Astrocyte (in vitro differentiated cells and primary cell): ENCODE results near the gene ACTRT2. TPM values are rescaled to one million over a fixed set of nuclear protein-coding genes. Genes with fewer than 3 reads are reported as not detected.

Experiments used
- DNase-seq: peaks from one replicate; pipeline ENCODE4 v3.0.0-alpha.2; 2010; ENCODE audit warnings: low read depth
- FAIRE-seq: peaks from 2 replicates; lab custom pipeline; 2011; peaks lifted over from hg19 to GRCh38; lab: Jason Lieb, UNC
- H2AFZ ChIP-seq: 2 replicates; pipeline ENCODE4 v1.6.0; 2012; ENCODE audit warnings: low read depth, low read length, inconsistent platforms
- H3K27ac ChIP-seq: 2 replicates; pipeline ENCODE4 v1.5.1; 2011; ENCODE audit warnings: low read depth, low read length, inconsistent platforms
- H3K27me3 ChIP-seq: 2 replicates; pipeline ENCODE4 v1.6.0; 2011; ENCODE audit warnings: low read length, inconsistent platforms; ENCODE audit not compliant: insufficient read depth
- H3K36me3 ChIP-seq: 2 replicates; pipeline ENCODE4 v1.5.1; 2011; ENCODE audit warnings: low read length, inconsistent platforms; ENCODE audit not compliant: insufficient read depth
- H3K4me1 ChIP-seq: 2 replicates; pipeline ENCODE4 v1.5.1; 2011; ENCODE audit warnings: low read length, inconsistent platforms; ENCODE audit not compliant: insufficient read depth
- H3K4me2 ChIP-seq: 2 replicates; pipeline ENCODE4 v1.6.0; 2012; ENCODE audit warnings: low read length, inconsistent platforms
- H3K4me3 ChIP-seq: 2 replicates; pipeline ENCODE4 v1.5.1; 2011; ENCODE audit warnings: low read depth, mild to moderate bottlenecking, low read length, inconsistent platforms; ENCODE audit not compliant: insufficient read depth
- H3K79me2 ChIP-seq: 2 replicates; pipeline ENCODE4 v1.6.0; 2012; ENCODE audit warnings: mild to moderate bottlenecking, low read length, inconsistent platforms; ENCODE audit not compliant: insufficient read depth
- H3K9ac ChIP-seq: 2 replicates; pipeline ENCODE4 v1.6.0; 2012; ENCODE audit warnings: mild to moderate bottlenecking, low read length, inconsistent platforms
- H3K9me3 ChIP-seq: 2 replicates; pipeline ENCODE4 v1.5.1; 2012; ENCODE audit warnings: low read depth, mild to moderate bottlenecking, low read length, inconsistent platforms; ENCODE audit not compliant: insufficient read depth
- H4K20me1 ChIP-seq: 2 replicates; pipeline ENCODE4 v1.6.0; 2012; ENCODE audit warnings: low read length, inconsistent platforms; ENCODE audit not compliant: insufficient read depth
- H3K27ac Mint-ChIP-seq: one replicate; pipeline ENCODE4 v1.8.0; 2021; ENCODE audit warnings: mild to moderate bottlenecking, mixed read lengths; ENCODE audit not compliant: unreplicated experiment
- H3K27me3 Mint-ChIP-seq: one replicate; pipeline ENCODE4 v1.8.0; 2021; ENCODE audit warnings: low read depth, mixed read lengths; ENCODE audit not compliant: unreplicated experiment
- H3K36me3 Mint-ChIP-seq: one replicate; pipeline ENCODE4 v1.8.0; 2021; ENCODE audit warnings: low read depth, mixed read lengths; ENCODE audit not compliant: unreplicated experiment
- H3K4me1 Mint-ChIP-seq: one replicate; pipeline ENCODE4 v1.8.0; 2021; ENCODE audit warnings: low read depth, mixed read lengths; ENCODE audit not compliant: unreplicated experiment
- H3K4me3 Mint-ChIP-seq: one replicate; pipeline ENCODE4 v1.8.0; 2021; ENCODE audit warnings: mild to moderate bottlenecking, moderate library complexity, mixed read lengths; ENCODE audit not compliant: unreplicated experiment
- H3K9me3 Mint-ChIP-seq: one replicate; pipeline ENCODE4 v1.8.0; 2021; ENCODE audit warnings: mild to moderate bottlenecking, mixed read lengths; ENCODE audit not compliant: unreplicated experiment
- CTCF ChIP-seq: IDR thresholded peaks from 2 replicates; pipeline ENCODE4 v1.5.1; 2011; ENCODE audit warnings: low read depth, mild to moderate bottlenecking, inconsistent platforms, low read length, moderate library complexity; ENCODE audit not compliant: insufficient read depth
- EZH2 ChIP-seq: IDR thresholded peaks from 2 replicates; pipeline ENCODE4 v1.6.1; 2012; ENCODE audit warnings: mild to moderate bottlenecking, low read length, inconsistent platforms; ENCODE audit not compliant: insufficient read depth
- total RNA-seq: library from RNA; stranded (reverse); gene quantifications from 2 replicates; pipeline ENCODE4 v1.2.1, GENCODE V29; 2021

ACTRT2 gene
- total RNA-seq, 1 donor from 2014 or later, result not detected

GRCh38 chr1:2989185-2989584 is 32.1 kb upstream of the ACTRT2 start:
- Histone ChIP-seq H2AFZ (no peak overlapping the region), H3K4me3 (no peak overlapping the region), H3K9ac (no peak overlapping the region), H3K79me2 (no peaks in the 10 kb centered on the region), H3K27me3 (no peaks in the 10 kb centered on the region), H3K4me1 (no peaks in the 10 kb centered on the region), H3K9me3 (peaks cover 2% of the 10 kb centered on the region), H3K4me2 (no peak overlapping the region), H3K27ac (no peak overlapping the region), H3K36me3 (no peaks in the 10 kb centered on the region), H4K20me1 (no peaks in the 10 kb centered on the region)
- TF ChIP-seq EZH2 (no peak), CTCF (no peak)
- Mint-ChIP-seq H3K4me1 (no peaks in the 10 kb centered on the region), H3K27me3 (peaks cover 4% of the 10 kb centered on the region), H3K36me3 (no peaks in the 10 kb centered on the region), H3K4me3 (no peak overlapping the region), H3K27ac (no peak overlapping the region), H3K9me3 (peaks cover 23% of the 10 kb centered on the region)
- FAIRE-seq, result no peak
- no peak for DNase-seq

DNA sequence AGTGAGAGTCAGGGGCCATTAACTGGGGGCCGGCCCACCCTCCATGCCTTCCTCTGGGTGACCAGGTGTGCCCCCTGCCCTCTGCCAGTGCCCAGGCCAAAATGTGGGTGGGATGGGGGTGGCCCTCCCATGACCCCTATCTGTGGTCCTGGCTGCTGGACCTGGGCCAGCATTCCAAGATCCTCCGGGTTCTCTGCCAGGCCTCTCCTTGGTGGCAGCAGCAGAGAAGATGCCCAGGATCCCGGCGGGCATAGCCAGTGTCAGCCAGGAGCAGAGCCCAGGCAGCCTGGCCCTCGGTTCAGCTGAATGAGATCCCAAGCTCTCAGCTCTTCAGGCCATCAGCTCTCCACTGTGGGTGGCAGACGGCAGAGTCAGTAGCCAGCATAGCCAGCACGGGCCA is 31.3 kb upstream of the ACTRT2 start:
- no peak overlapping the region for H3K4me2 ChIP-seq
- no peaks in the 10 kb centered on the region for H3K36me3 ChIP-seq
- no peaks in the 10 kb centered on the region for H3K4me1 Mint-ChIP-seq
- no peak for FAIRE-seq
- no peak overlapping the region for H3K27ac Mint-ChIP-seq
- no peak overlapping the region for H3K27ac ChIP-seq
- H3K9me3 Mint-ChIP-seq, result peaks cover 26% of the 10 kb centered on the region
- H3K4me3 Mint-ChIP-seq, result no peak overlapping the region
- no peaks in the 10 kb centered on the region for H3K27me3 ChIP-seq
- H3K4me3 ChIP-seq, result no peak overlapping the region
- H3K9ac ChIP-seq, result no peak overlapping the region
- H3K4me1 ChIP-seq, result no peaks in the 10 kb centered on the region
- no peak overlapping the region for H2AFZ ChIP-seq
- peaks cover 7% of the 10 kb centered on the region for H3K9me3 ChIP-seq
- H3K36me3 Mint-ChIP-seq, result no peaks in the 10 kb centered on the region
- TF ChIP-seq CTCF (no peak), EZH2 (no peak)
- H3K27me3 Mint-ChIP-seq, result peaks cover 3% of the 10 kb centered on the region
- no peak for DNase-seq
- no peaks in the 10 kb centered on the region for H3K79me2 ChIP-seq
- H4K20me1 ChIP-seq, result no peaks in the 10 kb centered on the region

GRCh38 chr1:2990376-2991115 is 30.7 kb upstream of the ACTRT2 start:
- Histone ChIP-seq H3K36me3 (no peaks in the 10 kb centered on the region), H3K4me3 (no peak overlapping the region), H3K79me2 (no peaks in the 10 kb centered on the region), H3K9ac (no peak overlapping the region), H3K4me1 (no peaks in the 10 kb centered on the region), H4K20me1 (no peaks in the 10 kb centered on the region), H3K27me3 (no peaks in the 10 kb centered on the region), H3K27ac (no peak overlapping the region), H3K9me3 (peaks cover 7% of the 10 kb centered on the region), H2AFZ (no peak overlapping the region), H3K4me2 (no peak overlapping the region)
- Mint-ChIP-seq H3K36me3 (no peaks in the 10 kb centered on the region), H3K27ac (no peak overlapping the region), H3K27me3 (peaks cover 3% of the 10 kb centered on the region), H3K4me3 (no peak overlapping the region), H3K4me1 (no peaks in the 10 kb centered on the region), H3K9me3 (peaks cover 26% of the 10 kb centered on the region)
- DNase-seq (no peak), FAIRE-seq (no peak)
- TF ChIP-seq CTCF (no peak), EZH2 (no peak)
